Neuronal stem cell (in vitro differentiated cells): ENCODE measurements around the gene SLC35G3.
"Not testable (repeated sequence)": the region's sequence is repeated elsewhere in the genome, so short reads cannot be mapped to it uniquely, and the experiment has no call there.

ENCODE experiments used
- DNase-seq: peaks from one replicate; pipeline ENCODE4 v3.0.0-alpha.2; 2013; ENCODE audit warnings: low spot score
- H2AFZ ChIP-seq: one replicate; pipeline ENCODE4 v1.6.1; 2013; ENCODE audit warnings: mild to moderate bottlenecking, low read length, inconsistent platforms
- H2AK5ac ChIP-seq: 2 replicates; pipeline ENCODE4 v1.6.1; 2013; ENCODE audit warnings: low read depth, mild to moderate bottlenecking, inconsistent platforms, low read length, moderate library complexity, mixed read lengths
- H2BK120ac ChIP-seq: 2 replicates; pipeline ENCODE4 v1.6.1; 2013; ENCODE audit warnings: low read depth, mild to moderate bottlenecking, inconsistent platforms, low read length, moderate library complexity, mixed read lengths
- H2BK12ac ChIP-seq: one replicate; pipeline ENCODE4 v1.6.1; 2013; ENCODE audit warnings: low read length, inconsistent platforms
- H2BK15ac ChIP-seq: 2 replicates; pipeline ENCODE4 v1.6.1; 2013; ENCODE audit warnings: mild to moderate bottlenecking, low read length, inconsistent platforms, mixed read lengths
- H2BK5ac ChIP-seq: one replicate; pipeline ENCODE4 v1.6.1; 2013; ENCODE audit warnings: inconsistent platforms, mild to moderate bottlenecking, low read length, moderate library complexity
- H3K14ac ChIP-seq: one replicate; pipeline ENCODE4 v1.6.1; 2013; ENCODE audit warnings: low read length, inconsistent platforms
- H3K18ac ChIP-seq: 2 replicates; pipeline ENCODE4 v1.6.1; 2013; ENCODE audit warnings: low read length, inconsistent platforms
- H3K23ac ChIP-seq: 2 replicates; pipeline ENCODE4 v1.6.1; 2013; ENCODE audit warnings: low read depth, mild to moderate bottlenecking, mixed read lengths, low read length, inconsistent platforms; ENCODE audit not compliant: poor library complexity
- H3K27ac ChIP-seq: replicated peaks from 3 replicates; pipeline ENCODE4 v1.5.1; 2013; ENCODE audit warnings: low read length, inconsistent platforms
- H3K27me3 ChIP-seq, 3 experiments: 2 replicates each; pipeline ENCODE4 v1.6.1; 2013; ENCODE audit warnings: low read length in 3 of 3, mild to moderate bottlenecking in 2 of 3, inconsistent platforms in 1 of 3, low read depth in 1 of 3, mixed read lengths in 1 of 3, moderate library complexity in 1 of 3; ENCODE audit not compliant: control insufficient read depth in 3 of 3, insufficient read depth in 3 of 3
- H3K36me3 ChIP-seq, 2 donors: replicated peaks in 1 of 2; 2 replicates each; pipeline ENCODE4 v1.6.1; 2013; ENCODE audit warnings: low read length in 2 of 2; ENCODE audit not compliant: control insufficient read depth in 2 of 2, insufficient read depth in 2 of 2
- H3K4ac ChIP-seq: 2 replicates; pipeline ENCODE4 v1.6.1; 2013; ENCODE audit warnings: inconsistent platforms, mild to moderate bottlenecking, low read length, moderate library complexity
- H3K4me1 ChIP-seq, 2 donors: 1 replicate in 1 of 2; 2 replicates in 1 of 2; pipeline ENCODE4 v1.6.1; 2013; ENCODE audit warnings: low read length in 2 of 2, low read depth in 1 of 2; ENCODE audit not compliant: control insufficient read depth in 2 of 2, insufficient read depth in 1 of 2
- H3K4me2 ChIP-seq: one replicate; pipeline ENCODE4 v1.6.1; 2013; ENCODE audit warnings: mild to moderate bottlenecking, low read length, inconsistent platforms; ENCODE audit not compliant: insufficient read depth, poor library complexity, severe bottlenecking
- H3K4me3 ChIP-seq, 2 donors: 2 replicates each; pipeline ENCODE4 v1.5.1; 2013; ENCODE audit warnings: low read length in 2 of 2, mild to moderate bottlenecking in 2 of 2, inconsistent platforms in 1 of 2, moderate library complexity in 1 of 2
- H3K79me1 ChIP-seq: one replicate; pipeline ENCODE4 v1.6.1; 2013; ENCODE audit warnings: low read depth, mild to moderate bottlenecking, inconsistent platforms, low read length, moderate library complexity
- H3K9ac ChIP-seq: one replicate; pipeline ENCODE4 v1.6.1; 2013; ENCODE audit warnings: mild to moderate bottlenecking, low read depth, low read length, inconsistent platforms; ENCODE audit not compliant: poor library complexity
- H3K9me3 ChIP-seq, 2 donors: replicated peaks in 1 of 2; 2 replicates each; pipeline versions ENCODE3 to v1.6.1; 2013; ENCODE audit warnings: low read length in 2 of 2, mild to moderate bottlenecking in 2 of 2, inconsistent platforms in 1 of 2, low read depth in 1 of 2, mixed read lengths in 1 of 2, moderate library complexity in 1 of 2; ENCODE audit not compliant: control insufficient read depth in 2 of 2, insufficient read depth in 1 of 2
- H4K8ac ChIP-seq: one replicate; pipeline ENCODE4 v1.6.1; 2013; ENCODE audit warnings: low read depth, mild to moderate bottlenecking, inconsistent platforms, low read length, moderate library complexity
- H4K91ac ChIP-seq: one replicate; pipeline ENCODE4 v1.6.1; 2013; ENCODE audit warnings: low read length, low read depth, mild to moderate bottlenecking, inconsistent platforms; ENCODE audit not compliant: poor library complexity
- WGBS, 2 donors: extraction: QIAGEN DNeasy Blood & Tissue Kit; methylation state at CpG; one replicate each; pipeline ENCODE4 v1.1.7; 2013; ENCODE audit warnings: missing lambda C conversion rate in 2 of 2, mixed read lengths in 1 of 2; ENCODE audit not compliant: insufficient read length in 2 of 2, insufficient replicate concordance in 1 of 2; ENCODE audit errors: extremely low coverage in 2 of 2; 5-methylcytosine and 5-hydroxymethylcytosine counted together

Gene SLC35G3

DNA sequence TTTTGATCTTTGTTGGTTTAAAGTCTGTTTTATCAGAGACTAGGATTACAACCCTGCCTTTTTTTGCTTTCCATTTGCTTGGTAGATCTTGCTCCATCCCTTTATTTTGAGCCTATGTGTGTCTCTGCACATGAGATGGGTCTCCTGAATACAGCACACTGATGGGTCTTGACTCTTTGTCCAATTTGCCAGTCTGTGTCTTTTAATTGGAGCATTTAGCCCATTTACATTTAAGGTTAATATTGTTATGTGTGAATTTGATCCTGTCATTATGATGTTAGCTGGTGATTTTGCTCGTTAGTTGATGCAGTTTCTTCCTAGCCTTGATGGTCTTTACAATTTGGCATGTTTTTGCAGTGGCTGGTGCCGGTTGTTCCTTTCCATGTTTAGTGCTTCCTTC, 8.4 kb upstream of the SLC35G3 start:
- no CpG with 5 or more reads among the region's 2 CpGs for WGBS, 2 donors
- not testable (repeated sequence) for DNase-seq, H3K27me3 ChIP-seq, H3K9ac ChIP-seq, H3K4me2 ChIP-seq, H3K9me3 ChIP-seq, H2AK5ac ChIP-seq, H4K8ac ChIP-seq, H3K27ac ChIP-seq, H3K23ac ChIP-seq, H3K14ac ChIP-seq, H3K36me3 ChIP-seq, H2AFZ ChIP-seq, H2BK5ac ChIP-seq, H2BK15ac ChIP-seq, H3K4me1 ChIP-seq, H3K18ac ChIP-seq, H2BK12ac ChIP-seq, H3K79me1 ChIP-seq, H3K4me3 ChIP-seq, H4K91ac ChIP-seq, H3K4ac ChIP-seq, H2BK120ac ChIP-seq

GRCh38 chr17:35195062-35195461, 869 bp upstream of the SLC35G3 start:
- not testable (repeated sequence) for H2AFZ ChIP-seq, H3K4me1 ChIP-seq, H2BK15ac ChIP-seq, H3K4me2 ChIP-seq, H4K8ac ChIP-seq, H2BK120ac ChIP-seq, H3K9me3 ChIP-seq, H4K91ac ChIP-seq, H3K79me1 ChIP-seq, H2BK5ac ChIP-seq, H3K14ac ChIP-seq, H3K4me3 ChIP-seq, H2AK5ac ChIP-seq, H3K36me3 ChIP-seq, H3K23ac ChIP-seq, H3K4ac ChIP-seq, H3K9ac ChIP-seq, H3K27me3 ChIP-seq, H2BK12ac ChIP-seq, H3K27ac ChIP-seq, DNase-seq, H3K18ac ChIP-seq
- no CpG with 5 or more reads among the region's 31 CpGs for WGBS, 2 donors

- H4K8ac ChIP-seq = no peak overlapping the region
- no peaks in the 10 kb centered on the region for H3K36me3 ChIP-seq
- no peak overlapping the region for H3K4me2 ChIP-seq
- H2AK5ac ChIP-seq = no peak overlapping the region
- H3K27me3 ChIP-seq = no peaks in the 10 kb centered on the region
- H3K79me1 ChIP-seq = no peaks in the 10 kb centered on the region
- H3K4ac ChIP-seq = no peak overlapping the region
- no peak overlapping the region for H3K4me3 ChIP-seq
- H3K27ac ChIP-seq = no peak overlapping the region
- H3K4me1 ChIP-seq = no peaks in the 10 kb centered on the region
- DNase-seq = no peak
- no peak overlapping the region for H2AFZ ChIP-seq
- no peaks in the 10 kb centered on the region for H3K9me3 ChIP-seq
- H2BK5ac ChIP-seq = no peak overlapping the region
- H3K9ac ChIP-seq = no peak overlapping the region
- no peak overlapping the region for H2BK15ac ChIP-seq
- WGBS, 2 donors = no CpG with 5 or more reads among the region's 8 CpGs
- H2BK120ac ChIP-seq = no peak overlapping the region
- no peak overlapping the region for H4K91ac ChIP-seq
- H3K14ac ChIP-seq = no peak overlapping the region
- no peak overlapping the region for H2BK12ac ChIP-seq
- no peak overlapping the region for H3K23ac ChIP-seq
- no peak overlapping the region for H3K18ac ChIP-seq
Observed at GRCh38 chr17:35192708-35193107, 1.5 kb downstream of the SLC35G3 start.

DNA sequence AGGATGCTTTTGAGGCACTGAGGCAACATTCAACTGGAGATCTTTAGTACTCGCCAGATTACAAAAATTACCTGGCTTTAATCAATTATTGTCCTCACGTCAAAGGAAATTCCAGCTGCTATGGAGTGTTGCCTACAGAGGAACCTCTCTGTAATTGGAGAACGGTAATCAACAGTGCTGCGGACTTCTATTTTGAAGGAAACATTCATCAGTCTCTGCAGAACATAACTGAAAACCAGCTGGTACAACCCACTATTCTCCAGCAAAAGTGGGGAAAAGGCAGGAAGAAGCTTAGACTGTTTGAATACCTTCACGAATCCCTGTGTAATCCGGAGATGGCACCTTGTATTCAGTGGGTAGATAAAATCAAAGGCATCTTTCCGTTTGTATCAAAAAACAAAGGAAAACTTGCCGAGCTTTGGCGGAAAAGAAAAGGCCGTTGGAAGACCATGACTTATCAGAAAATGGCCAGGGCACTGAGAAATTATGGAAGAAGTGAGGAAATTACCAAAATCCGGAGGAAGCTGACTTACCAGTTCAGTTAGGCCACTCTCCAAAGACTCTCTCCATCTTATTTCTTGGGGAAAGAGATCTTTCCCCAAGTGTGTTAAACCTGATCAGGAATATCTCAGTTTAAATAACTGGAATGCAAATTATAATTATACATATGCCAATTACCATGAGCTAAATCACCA, 3.0 kb downstream of the SLC35G3 start:
- H3K23ac ChIP-seq = no peak overlapping the region
- DNase-seq = no peak
- WGBS, 2 donors = no CpG with 5 or more reads among the region's 11 CpGs
- no peak overlapping the region for H3K4me2 ChIP-seq
- no peak overlapping the region for H3K9ac ChIP-seq
- H2BK15ac ChIP-seq = no peak overlapping the region
- no peak overlapping the region for H2AFZ ChIP-seq
- no peak overlapping the region for H2BK12ac ChIP-seq
- no peaks in the 10 kb centered on the region for H3K79me1 ChIP-seq
- H3K4me1 ChIP-seq = peaks cover 0 to 3% of the 10 kb centered on the region in 2 donors
- no peaks in the 10 kb centered on the region for H3K9me3 ChIP-seq
- no peak overlapping the region for H3K4ac ChIP-seq
- H2BK120ac ChIP-seq = no peak overlapping the region
- no peak overlapping the region for H3K4me3 ChIP-seq
- H2AK5ac ChIP-seq = no peak overlapping the region
- no peak overlapping the region for H4K91ac ChIP-seq
- H2BK5ac ChIP-seq = no peak overlapping the region
- no peak overlapping the region for H4K8ac ChIP-seq
- H3K36me3 ChIP-seq = no peaks in the 10 kb centered on the region
- no peak overlapping the region for H3K14ac ChIP-seq
- no peak overlapping the region for H3K27ac ChIP-seq
- H3K18ac ChIP-seq = no peak overlapping the region
- H3K27me3 ChIP-seq = no peaks in the 10 kb centered on the region
